Measurements from ENCODE around the gene PRKN. TPM values are rescaled to one million over a fixed set of nuclear protein-coding genes. Genes with fewer than 3 reads are reported as not detected.

Gene PRKN
- total RNA-seq, 4 donors from 2014 or later: 4.5 to 12.3 (median 9.0) TPM

DNA sequence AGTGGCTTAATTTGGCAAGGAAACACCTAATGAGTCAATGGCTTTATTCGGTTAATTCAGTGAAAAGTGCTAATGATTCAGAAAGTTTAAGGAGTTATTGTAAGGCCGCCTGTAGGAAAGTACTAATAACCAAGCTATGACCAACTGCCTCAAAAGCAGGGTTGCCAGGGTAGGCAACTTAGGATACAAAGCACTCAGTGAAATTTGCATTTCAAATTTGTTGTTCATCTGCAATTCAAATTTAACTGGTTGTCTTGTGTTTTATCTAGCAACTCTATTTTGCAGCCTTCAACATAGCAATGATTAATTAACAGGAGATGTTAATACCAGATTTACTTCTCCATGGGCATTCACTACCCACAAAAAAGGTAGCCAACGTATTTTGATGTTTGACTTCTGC, 412.3 kb downstream of the PRKN start:
- H3K27me3 ChIP-seq: no peaks in the 10 kb centered on the region
- WGBS, 2 donors (ENCODE audit: low coverage in 1 of 2): 81 to 86% methylated on average over 3 of the region's 3 CpGs
- in situ Hi-C loops (cut with MboI; ENCODE audit: low pct_ligation_motif_present in 1 of 4, low pct_unique_long_range_greater_than_20kb in 1 of 4, low sequenced_read_pairs in 3 of 4) (no loop called here), intact Hi-C loops (cut with DNase I; ENCODE audit: low total_unique reads) (loop anchor here (2.0 kb wide), 1 partner anchor 70 kb away; no protein-coding TSS in a partner anchor)
- no peaks in the 10 kb centered on the region for H3K9me3 ChIP-seq
- no peaks in the 10 kb centered on the region for H3K4me1 ChIP-seq
- H3K4me3 ChIP-seq: no peak overlapping the region
- TF ChIP-seq EP300 (IDR thresholded peaks at IDR 0.05; ENCODE audit: low read depth) (no peak), POLR2A (IDR thresholded peaks at IDR 0.05) (no peak), POLR2AphosphoS5 (IDR thresholded peaks at IDR 0.05) (no peak)
- TF ChIP-seq, protein P1, sequence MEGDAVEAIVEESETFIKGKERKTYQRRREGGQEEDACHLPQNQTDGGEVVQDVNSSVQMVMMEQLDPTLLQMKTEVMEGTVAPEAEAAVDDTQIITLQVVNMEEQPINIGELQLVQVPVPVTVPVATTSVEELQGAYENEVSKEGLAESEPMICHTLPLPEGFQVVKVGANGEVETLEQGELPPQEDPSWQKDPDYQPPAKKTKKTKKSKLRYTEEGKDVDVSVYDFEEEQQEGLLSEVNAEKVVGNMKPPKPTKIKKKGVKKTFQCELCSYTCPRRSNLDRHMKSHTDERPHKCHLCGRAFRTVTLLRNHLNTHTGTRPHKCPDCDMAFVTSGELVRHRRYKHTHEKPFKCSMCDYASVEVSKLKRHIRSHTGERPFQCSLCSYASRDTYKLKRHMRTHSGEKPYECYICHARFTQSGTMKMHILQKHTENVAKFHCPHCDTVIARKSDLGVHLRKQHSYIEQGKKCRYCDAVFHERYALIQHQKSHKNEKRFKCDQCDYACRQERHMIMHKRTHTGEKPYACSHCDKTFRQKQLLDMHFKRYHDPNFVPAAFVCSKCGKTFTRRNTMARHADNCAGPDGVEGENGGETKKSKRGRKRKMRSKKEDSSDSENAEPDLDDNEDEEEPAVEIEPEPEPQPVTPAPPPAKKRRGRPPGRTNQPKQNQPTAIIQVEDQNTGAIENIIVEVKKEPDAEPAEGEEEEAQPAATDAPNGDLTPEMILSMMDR (IDR thresholded peaks at IDR 0.05): no peak
- no peak overlapping the region for H3K27ac ChIP-seq
- H3K36me3 ChIP-seq: no peaks in the 10 kb centered on the region
- no peak for DNase-seq

DNA sequence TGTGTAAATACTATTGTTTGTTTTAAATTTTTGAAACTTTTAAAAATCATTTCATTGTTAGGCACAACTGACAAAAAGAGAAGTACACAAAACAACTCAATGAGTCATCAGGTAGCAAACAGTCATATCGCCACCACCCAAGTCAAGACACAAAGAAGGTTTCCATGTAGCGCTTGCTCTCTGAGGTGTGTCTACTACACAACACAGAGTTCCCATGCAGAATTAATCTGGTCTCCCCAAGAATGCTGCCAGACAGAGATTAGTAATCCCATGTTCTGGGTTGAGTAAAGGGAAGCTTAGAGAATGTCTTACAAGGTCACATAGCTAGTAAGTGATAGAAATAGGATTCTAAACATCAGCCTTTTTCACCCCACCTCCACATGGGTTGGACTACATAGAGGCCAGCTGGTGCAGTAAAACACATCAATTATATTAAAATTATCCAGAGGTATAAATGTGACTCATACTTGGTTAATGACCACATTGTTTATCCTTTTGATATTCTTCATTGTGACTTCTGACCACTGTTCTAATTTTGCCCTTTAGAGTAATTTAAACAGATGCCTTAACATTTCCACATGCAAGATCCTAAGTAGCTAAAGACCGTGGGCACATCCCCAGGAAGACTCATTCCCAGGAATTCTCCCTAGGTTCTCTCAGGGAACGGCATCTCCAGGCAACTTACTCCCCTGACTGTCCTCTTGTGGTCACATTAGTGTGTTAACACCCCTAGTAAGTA, 413.5 kb downstream of the PRKN start:
- Histone ChIP-seq H3K27ac (no peak overlapping the region), H3K4me1 (no peaks in the 10 kb centered on the region), H3K36me3 (no peaks in the 10 kb centered on the region), H3K27me3 (no peaks in the 10 kb centered on the region), H3K9me3 (no peaks in the 10 kb centered on the region), H3K4me3 (no peak overlapping the region)
- in situ Hi-C loops (cut with MboI; ENCODE audit: low pct_ligation_motif_present in 1 of 4, low pct_unique_long_range_greater_than_20kb in 1 of 4, low sequenced_read_pairs in 3 of 4): no loop called here
- TF ChIP-seq POLR2A (IDR thresholded peaks at IDR 0.05) (no peak), EP300 (IDR thresholded peaks at IDR 0.05; ENCODE audit: low read depth) (no peak), POLR2AphosphoS5 (IDR thresholded peaks at IDR 0.05) (no peak)
- TF ChIP-seq, protein P1 (IDR thresholded peaks at IDR 0.05): no peak
- 57 to 73% methylated on average over 4 of the region's 4 CpGs for WGBS, 2 donors (ENCODE audit: low coverage in 1 of 2)
- no peak for DNase-seq
- intact Hi-C loops (cut with DNase I; ENCODE audit: low total_unique reads): loop anchor here (2.0 kb wide), 1 partner anchor 69 kb away; no protein-coding TSS in a partner anchor

DNA sequence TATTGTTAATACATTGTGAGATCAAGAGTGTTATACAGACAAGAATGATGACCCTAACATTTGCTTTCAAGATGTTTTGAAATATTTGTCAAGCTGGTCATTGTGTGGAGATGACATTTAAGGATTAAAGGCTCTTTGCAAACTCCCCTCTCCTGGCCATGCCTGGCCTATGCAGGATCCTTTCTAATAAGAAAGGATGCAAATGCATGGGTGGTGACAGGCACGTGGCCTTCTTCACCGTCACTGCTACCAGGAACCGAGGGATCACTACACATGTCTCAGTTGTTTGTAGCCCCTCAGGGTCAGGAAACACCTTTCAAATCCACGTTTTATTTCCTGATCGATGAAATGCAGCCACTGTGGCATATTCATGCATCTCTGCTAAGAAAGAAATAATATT, 419.7 kb downstream of the PRKN start:
- WGBS, 2 donors (ENCODE audit: low coverage in 1 of 2): 82 to 86% methylated on average over 4 to 5 of the region's 5 CpGs
- intact Hi-C loops (cut with DNase I; ENCODE audit: low total_unique reads) (no loop called here), in situ Hi-C loops (cut with MboI; ENCODE audit: low pct_ligation_motif_present in 1 of 4, low pct_unique_long_range_greater_than_20kb in 1 of 4, low sequenced_read_pairs in 3 of 4) (no loop called here)
- Histone ChIP-seq H3K27me3 (no peaks in the 10 kb centered on the region), H3K9me3 (no peaks in the 10 kb centered on the region), H3K36me3 (no peaks in the 10 kb centered on the region), H3K27ac (no peak overlapping the region), H3K4me1 (no peaks in the 10 kb centered on the region), H3K4me3 (no peak overlapping the region)
- TF ChIP-seq EP300 (IDR thresholded peaks at IDR 0.05; ENCODE audit: low read depth): no peak
- DNase-seq: no peak

DNA sequence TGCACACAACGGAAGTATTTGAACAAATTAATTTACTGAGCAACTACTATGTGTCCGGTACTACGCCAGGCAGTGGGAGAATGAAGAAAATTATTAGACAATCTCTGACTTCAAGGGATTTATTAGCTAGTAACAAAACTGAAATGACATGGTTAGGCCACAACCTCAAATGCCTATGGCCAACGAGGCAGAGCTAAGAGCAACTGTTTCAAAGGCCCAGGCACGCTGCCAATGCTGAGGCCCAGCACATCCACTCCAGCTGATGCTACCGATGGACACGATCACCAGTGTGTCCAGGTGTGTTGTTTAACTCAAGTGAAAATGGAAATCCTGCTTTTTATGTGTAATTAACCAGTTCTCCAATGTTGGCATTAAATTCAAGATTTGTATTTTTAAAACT, 420.9 kb downstream of the PRKN start:
- in situ Hi-C loops (cut with MboI; ENCODE audit: low pct_ligation_motif_present in 1 of 4, low pct_unique_long_range_greater_than_20kb in 1 of 4, low sequenced_read_pairs in 3 of 4): no loop called here
- H3K4me3 ChIP-seq: no peak overlapping the region

More for the DNA sequence above, 420.9 kb downstream of the PRKN start:
- Histone ChIP-seq H3K36me3 (no peaks in the 10 kb centered on the region), H3K27ac (no peak overlapping the region), H3K4me1 (no peaks in the 10 kb centered on the region), H3K9me3 (no peaks in the 10 kb centered on the region), H3K27me3 (no peaks in the 10 kb centered on the region)
- no peak for DNase-seq
- 82% methylated on average over 7 of the region's 7 CpGs; no CpG with 5 or more reads in 1 of the 2 donors for WGBS, 2 donors (ENCODE audit: low coverage in 1 of 2)
- intact Hi-C loops (cut with DNase I; ENCODE audit: low total_unique reads): no loop called here
- TF ChIP-seq EP300 (IDR thresholded peaks at IDR 0.05; ENCODE audit: low read depth) (no peak), POLR2AphosphoS5 (IDR thresholded peaks at IDR 0.05) (no peak)
- TF ChIP-seq, protein P1 (IDR thresholded peaks at IDR 0.05): no peak
